Activated CD4-positive, alpha-beta T cell treated with anti-CD3 and anti-CD28 coated beads, Interleukin-2, amount 50 U/mL, for 1 hour (primary cell): Measurements from ENCODE around the gene ENPP7.

ENCODE experiments used
- DNase-seq: peaks from one replicate; pipeline ENCODE4 v3.0.0-alpha.2; 2020

The ENPP7 gene

GRCh38 chr17:79732804-79733691, 2.3 kb downstream of the ENPP7 start:
- no peak for DNase-seq

- no peak for DNase-seq
Observed at GRCh38 chr17:79733692-79734070, 2.9 kb downstream of the ENPP7 start.

GRCh38 chr17:79735096-79735495, 4.4 kb downstream of the ENPP7 start:
- DNase-seq = no peak

GRCh38 chr17:79737046-79737921, 6.5 kb downstream of the ENPP7 start:
- no peak for DNase-seq

- DNase-seq = no peak
Observed at GRCh38 chr17:79737922-79738578, 7.3 kb downstream of the ENPP7 start.

- no peak for DNase-seq
Observed at GRCh38 chr17:79738643-79739042, 7.9 kb downstream of the ENPP7 start.

- DNase-seq = no peak
Observed at GRCh38 chr17:79739148-79740062, 8.7 kb downstream of the ENPP7 start.

- DNase-seq = no peak
Observed at GRCh38 chr17:79740413-79740812, 9.7 kb downstream of the ENPP7 start.

- DNase-seq = no peak
Observed at GRCh38 chr17:79741401-79741750, 10.6 kb downstream of the ENPP7 start.

GRCh38 chr17:79741751-79742588, 11.2 kb downstream of the ENPP7 start:
- peak; percentile 69 for DNase-seq

GRCh38 chr17:79742589-79742918, 11.8 kb downstream of the ENPP7 start:
- DNase-seq = no peak

- no peak for DNase-seq
Observed at GRCh38 chr17:79742951-79743476, 12.3 kb downstream of the ENPP7 start.

- DNase-seq = no peak
Observed at GRCh38 chr17:79743614-79744013, 12.9 kb downstream of the ENPP7 start.

GRCh38 chr17:79745641-79746105, 14.9 kb downstream of the ENPP7 start:
- no peak for DNase-seq

- no peak for DNase-seq
Observed at GRCh38 chr17:79746889-79747507, 16.3 kb downstream of the ENPP7 start.

- DNase-seq = no peak
Observed at GRCh38 chr17:79747508-79748294, 17.0 kb downstream of the ENPP7 start.

GRCh38 chr17:79748295-79749099, 17.8 kb downstream of the ENPP7 start:
- no peak for DNase-seq

- no peak for DNase-seq
Observed at GRCh38 chr17:79749156-79749815, 18.5 kb downstream of the ENPP7 start.
